K562 (cell line): ENCODE results near the gene CCDC27. TPM values are rescaled to one million over a fixed set of nuclear protein-coding genes. Genes with fewer than 3 reads are reported as not detected.

ENCODE experiments used
- CREB3 ChIP-seq: fragments of 450-650 bp; conservative IDR thresholded peaks from 2 replicates; pipeline ENCODE4 v1.6.1; 2016; ENCODE audit warnings: missing genetic modification characterization, low read depth, mild to moderate bottlenecking, missing compliant biosample characterization, moderate library complexity
- CREM ChIP-seq: IDR thresholded peaks from 2 replicates; pipeline ENCODE4 v1.6.1; 2014; ENCODE audit warnings: antibody characterized with exemption, low read depth
- ESRRB ChIP-seq: fragments of 250-450 bp; sonication (Bioruptor Pico); IDR thresholded peaks from 2 replicates; pipeline ENCODE4 v1.5.0; 2020; ENCODE audit warnings: mild to moderate bottlenecking, moderate library complexity, borderline replicate concordance
- FIP1L1 ChIP-seq: fragments of 200-400 bp; formaldehyde crosslinking; IDR thresholded peaks from 2 replicates; pipeline ENCODE4 v1.6.1; 2018; ENCODE audit warnings: mild to moderate bottlenecking, low read depth, low read length; ENCODE audit not compliant: poor library complexity, severe bottlenecking
- FOSL1 ChIP-seq: fragments of 200-800 bp; sonication (Bioruptor generic); conservative IDR thresholded peaks from 2 replicates; pipeline ENCODE4 v1.6.1; 2016; ENCODE audit warnings: missing genetic modification characterization, missing compliant biosample characterization
- FOXJ2 ChIP-seq: fragments of 200-800 bp; sonication (Bioruptor generic); IDR thresholded peaks from 2 replicates; pipeline ENCODE4 v1.6.1; 2016; ENCODE audit warnings: missing genetic modification characterization, missing compliant biosample characterization
- JUN ChIP-seq, 2 experiments: sonication (generic) in 1 of 2; formaldehyde crosslinking in 1 of 2; IDR thresholded peaks; 2 replicates each; pipeline versions ENCODE4 v1.6.1 to v1.8.0; 2012 to 2022; ENCODE audit warnings: borderline replicate concordance in 2 of 2, mild to moderate bottlenecking in 2 of 2, improper control_type of control experiment in 1 of 2, low read depth in 1 of 2, low read length in 1 of 2, missing genetic modification reagents in 1 of 2
- JUND ChIP-seq, 2 experiments: IDR thresholded peaks; 2 replicates in 1 of 2; 3 replicates in 1 of 2; pipeline ENCODE4 v1.6.1; 2011; ENCODE audit warnings: borderline replicate concordance in 2 of 2, low read depth in 2 of 2, low read length in 2 of 2, improper control_type of control experiment in 1 of 2, missing biosample characterization in 1 of 2, missing genetic modification characterization in 1 of 2, missing genetic modification reagents in 1 of 2
- MYNN ChIP-seq, 2 experiments: sonication (generic); formaldehyde crosslinking in 1 of 2; IDR thresholded peaks; 2 replicates each; pipeline versions ENCODE4 v1.5.0 to v1.6.1; 2016 to 2020; ENCODE audit warnings: antibody characterized with exemption in 1 of 2, missing genetic modification reagents in 1 of 2
- NR3C1 ChIP-seq: sonication (generic); formaldehyde crosslinking; IDR thresholded peaks from 2 replicates; pipeline ENCODE4 v1.8.1; 2022; ENCODE audit warnings: missing genetic modification reagents
- POU5F1 ChIP-seq: fragments of 150-350 bp; IDR thresholded peaks from 2 replicates; pipeline ENCODE4 v1.6.1; 2014; ENCODE audit warnings: borderline replicate concordance, low read length, low read depth, mild to moderate bottlenecking; ENCODE audit not compliant: partially characterized antibody
- TBL1XR1 ChIP-seq, 2 experiments: IDR thresholded peaks; 2 replicates each; pipeline ENCODE4 v1.6.1; 2012; ENCODE audit warnings: improper control_type of control experiment in 2 of 2, low read length in 2 of 2, mild to moderate bottlenecking in 1 of 2
- ZBTB33 ChIP-seq: sonication (generic); formaldehyde crosslinking; IDR thresholded peaks from 2 replicates; pipeline ENCODE4 v1.8.1; 2023; ENCODE audit warnings: mild to moderate bottlenecking, missing genetic modification reagents
- ZFX ChIP-seq: sonication (generic); formaldehyde crosslinking; IDR thresholded peaks from 2 replicates; pipeline ENCODE4 v1.8.0; 2022; ENCODE audit warnings: mild to moderate bottlenecking, missing genetic modification reagents, moderate library complexity
- ZNF165 ChIP-seq: fragments of 250-450 bp; sonication (Bioruptor Pico); IDR thresholded peaks from 2 replicates; pipeline ENCODE4 v1.4.0; 2020; ENCODE audit warnings: borderline replicate concordance
- ZNF398 ChIP-seq: fragments of 250-450 bp; sonication (Bioruptor Pico); IDR thresholded peaks from 2 replicates; pipeline ENCODE4 v1.8.0; 2021; ENCODE audit warnings: moderate library complexity, mild to moderate bottlenecking, inconsistent platforms
- ZNF764 ChIP-seq: fragments of 250-450 bp; sonication (Bioruptor Pico); IDR thresholded peaks from 2 replicates; pipeline ENCODE4 v1.4.0; 2020; ENCODE audit warnings: low read depth, mild to moderate bottlenecking, moderate library complexity
- polyA plus RNA-seq, 8 experiments: library from polyadenylated mRNA; depleted of rRNA in 4 of 8; stranded (reverse) in 5 of 8; unstranded in 3 of 8; fragments of >200 nt; fragmentation: Nextera tagmentation in 2 of 8; fragmentation: Illumina TruSeq in 1 of 8; extraction: Ambion mirVana in 2 of 8; extraction: Trizol in 1 of 8; gene quantifications; 2 replicates each; pipeline versions ENCODE4 v1.2.1 to v1.2.3, GENCODE V29; 2011 to 2014; ENCODE audit warnings: inconsistent platforms in 1 of 8, missing spikeins in 1 of 8
- total RNA-seq, 7 experiments: library from RNA; depleted of rRNA in 6 of 7; stranded (reverse); fragments of >200 nt in 6 of 7; fragmentation: Illumina TruSeq in 2 of 7; extraction: Trizol in 2 of 7; gene quantifications; 2 replicates each; pipeline versions ENCODE4 v1.2.1 to v1.2.3, GENCODE V29; 2011 to 2021; ENCODE audit warnings: low replicate concordance in 1 of 7

The CCDC27 gene
- total and polyA plus RNA-seq, 9 of the 15 experiments (the other 6 are each of a cell fraction or from before 2014, with no cell fraction given), result 0.01 to 0.04 TPM; not detected in 7

- TF ChIP-seq ZNF165 (CRISPR knock-in tag), result no peak
- peak; percentile 84 for TF ChIP-seq ZBTB33 (CRISPR knock-in tag)
- no peak for TF ChIP-seq ESRRB
- TF ChIP-seq ZNF764 (CRISPR knock-in tag), result no peak
- no peak for TF ChIP-seq FOXJ2 (tag)
- no peak for TF ChIP-seq FOSL1 (tag)
- no peak for TF ChIP-seq POU5F1
- no peak for TF ChIP-seq ZNF398
- no peak for TF ChIP-seq FIP1L1
- no peak for TF ChIP-seq ZFX
- TF ChIP-seq JUND (IDR thresholded peaks at IDR 0.05; ENCODE audit: borderline replicate concordance, low read depth, low read length), result peak; percentile 28; the same call in 1 of the 2 replicates
- no peak; the same call in 2 of the 3 replicates for TF ChIP-seq JUND (tag; IDR thresholded peaks at IDR 0.05; ENCODE audit: borderline replicate concordance, low read depth, low read length)
- peak in 1 of 2 experiments; percentile 19; a peak in 1 of 4 replicates for TF ChIP-seq TBL1XR1 (IDR thresholded peaks at IDR 0.05; ENCODE audit: low read length in 2 of 2)
- TF ChIP-seq MYNN (IDR thresholded peaks at IDR 0.05), result 0 out of 2 replicates have a peak, but pooled peaks have one; percentile 25
- no peak for TF ChIP-seq MYNN (CRISPR knock-in tag; IDR thresholded peaks at IDR 0.05)
- TF ChIP-seq CREM, result 0 out of 2 replicates have a peak, but pooled peaks have one; percentile 33
- TF ChIP-seq CREB3 (tag), result no peak
- no peak for TF ChIP-seq NR3C1 (CRISPR knock-in tag)
- 0 out of 2 replicates have a peak, but pooled peaks have one; percentile 17 for TF ChIP-seq JUN (IDR thresholded peaks at IDR 0.05; ENCODE audit: borderline replicate concordance, low read depth, low read length)
- TF ChIP-seq JUN (CRISPR knock-in tag; IDR thresholded peaks at IDR 0.05; ENCODE audit: borderline replicate concordance), result no peak
Measured at GRCh38 chr1:3785456-3786157, 33.4 kb downstream of the CCDC27 start (continued).
